SU-DHL-6 (cell line): ENCODE measurements around the gene FRRS1L.

ENCODE experiments used
- CTCF ChIP-seq: fragments of 200-600 bp; sonication (generic); IDR thresholded peaks from one replicate; pipeline ENCODE4 v1.5.1; 2017; ENCODE audit warnings: antibody characterized with exemption, mild to moderate bottlenecking, low read length, moderate library complexity; ENCODE audit not compliant: insufficient read depth, poor library complexity, severe bottlenecking
- EZH2phosphoT487 ChIP-seq: fragments of 200-600 bp; sonication (generic), shearing (Covaris generic); conservative IDR thresholded peaks from 2 replicates; pipeline ENCODE4 v1.6.1; 2018; ENCODE audit warnings: mild to moderate bottlenecking, antibody characterized with exemption, low read length, moderate library complexity, mixed read lengths

GRCh38 chr9:109179801-109180523 lies 12.9 kb upstream of the FRRS1L start:
- TF ChIP-seq CTCF (no peak), EZH2phosphoT487 (no peak)
